Calu3 (cell line): ENCODE measurements around the gene UCN2. TPM values are rescaled to one million over a fixed set of nuclear protein-coding genes. Genes with fewer than 3 reads are reported as not detected.

Experiments used
- BruUV-seq: library from RNA; stranded (reverse); fragments of 400-500 nt; replicated peaks from 2 replicates; lab custom pipeline; 2021; lab: Mats Ljungman, UMichigan
- CTCF ChIA-PET: fragments of 300-600 bp; sonication (Branson Sonifier 250); formaldehyde crosslinking; loops from one replicate; lab custom pipeline; 2022; ENCODE audit warnings: antibody characterized with exemption; lab: Charles Lee
- DNase-seq: peaks from one replicate; pipeline ENCODE4 v3.0.0; 2022
- H3K27ac Mint-ChIP-seq: one replicate; pipeline ENCODE4 v1.8.0; 2022; ENCODE audit warnings: mixed read lengths; ENCODE audit not compliant: unreplicated experiment
- H3K27me3 Mint-ChIP-seq: one replicate; pipeline ENCODE4 v1.8.0; 2022; ENCODE audit warnings: mixed read lengths; ENCODE audit not compliant: unreplicated experiment
- H3K36me3 Mint-ChIP-seq: one replicate; pipeline ENCODE4 v1.8.0; 2022; ENCODE audit warnings: mild to moderate bottlenecking, moderate library complexity, mixed read lengths; ENCODE audit not compliant: insufficient read depth, unreplicated experiment
- H3K4me1 Mint-ChIP-seq: one replicate; pipeline ENCODE4 v1.8.0; 2022; ENCODE audit warnings: mild to moderate bottlenecking, low read depth, mixed read lengths; ENCODE audit not compliant: unreplicated experiment
- H3K4me3 Mint-ChIP-seq: one replicate; pipeline ENCODE4 v1.8.0; 2022; ENCODE audit warnings: mild to moderate bottlenecking, low read depth, moderate library complexity, mixed read lengths; ENCODE audit not compliant: unreplicated experiment
- H3K9me3 Mint-ChIP-seq: one replicate; pipeline ENCODE4 v1.8.0; 2022; ENCODE audit warnings: low read depth, mixed read lengths; ENCODE audit not compliant: unreplicated experiment
- CTCF ChIP-seq: fragments of 200-600 bp; IDR thresholded peaks from one replicate; pipeline ENCODE4 v1.8.0; 2022; ENCODE audit warnings: antibody characterized with exemption; ENCODE audit not compliant: unreplicated experiment
- intact Hi-C: fragments of 100-400 bp; cut with micrococcal nuclease; formaldehyde crosslinking; loops from one replicate; pipeline ENCODE4 v1.10.0; 2022; ENCODE audit not compliant: unreplicated experiment
- total RNA-seq: library from RNA; stranded (reverse); gene quantifications from 2 replicates; pipeline ENCODE4 v1.2.3, GENCODE V29; 2022

The UCN2 gene
- total RNA-seq, 1 experiment from 2014 or later = 0.94 TPM

GRCh38 chr3:48548126-48548525, 15.5 kb downstream of the UCN2 start:
- intact Hi-C loops = loop anchor here (1.0 to 2.0 kb wide), 2 partner anchors 83 to 275 kb away; no protein-coding TSS in a partner anchor
- CTCF ChIA-PET = interaction anchor here (1.1 to 1.4 kb wide), 2 partner anchors 75 to 147 kb away, joined by 6 to 7 read pairs; no protein-coding TSS in a partner anchor

GRCh38 chr3:48546203-48546829, 17.3 kb downstream of the UCN2 start:
- Mint-ChIP-seq H3K9me3 (no peaks in the 10 kb centered on the region), H3K4me1 (no peaks in the 10 kb centered on the region), H3K27ac (no peak overlapping the region), H3K36me3 (no peaks in the 10 kb centered on the region), H3K4me3 (no peak overlapping the region), H3K27me3 (no peaks in the 10 kb centered on the region)
- DNase-seq = no peak
- no peak for TF ChIP-seq CTCF
- intact Hi-C loops = no loop called here
- CTCF ChIA-PET = interaction anchor here (0.6 kb wide), 1 partner anchor 110 kb away, joined by 3 read pairs; no protein-coding TSS in a partner anchor
- no TSS peak for BruUV-seq

More at GRCh38 chr3:48548126-48548525, 15.5 kb downstream of the UCN2 start:
- no peak overlapping the region for H3K4me3 Mint-ChIP-seq
- BruUV-seq = no TSS peak
- H3K27me3 Mint-ChIP-seq = no peaks in the 10 kb centered on the region
- H3K36me3 Mint-ChIP-seq = no peaks in the 10 kb centered on the region
- no peaks in the 10 kb centered on the region for H3K4me1 Mint-ChIP-seq
- TF ChIP-seq CTCF = no peak
- no peaks in the 10 kb centered on the region for H3K9me3 Mint-ChIP-seq
- DNase-seq = no peak
- no peak overlapping the region for H3K27ac Mint-ChIP-seq

- Mint-ChIP-seq H3K27ac (no peak overlapping the region), H3K9me3 (no peaks in the 10 kb centered on the region)
- CTCF ChIA-PET = interaction anchor here (0.7 kb wide), 1 partner anchor 25 kb away, joined by 4 read pairs; no protein-coding TSS in a partner anchor
Measured at GRCh38 chr3:48544141-48544540, 19.4 kb downstream of the UCN2 start.

GRCh38 chr3:48543271-48543866, 20.2 kb downstream of the UCN2 start:
- H3K27ac Mint-ChIP-seq = no peak overlapping the region

More at GRCh38 chr3:48544141-48544540, 19.4 kb downstream of the UCN2 start:
- Mint-ChIP-seq H3K36me3 (no peaks in the 10 kb centered on the region), H3K4me3 (no peak overlapping the region), H3K27me3 (no peaks in the 10 kb centered on the region), H3K4me1 (no peaks in the 10 kb centered on the region)
- DNase-seq = no peak
- no peak for TF ChIP-seq CTCF
- no TSS peak for BruUV-seq
- intact Hi-C loops = no loop called here

More at GRCh38 chr3:48543271-48543866, 20.2 kb downstream of the UCN2 start:
- TF ChIP-seq CTCF = no peak
- CTCF ChIA-PET = interaction anchor here (1.6 kb wide), 1 partner anchor 8 kb away, joined by 5 read pairs; no protein-coding TSS in a partner anchor
- intact Hi-C loops = no loop called here
- H3K4me3 Mint-ChIP-seq = no peak overlapping the region
- H3K9me3 Mint-ChIP-seq = no peaks in the 10 kb centered on the region
- no peaks in the 10 kb centered on the region for H3K36me3 Mint-ChIP-seq
- BruUV-seq = no TSS peak
- H3K4me1 Mint-ChIP-seq = no peaks in the 10 kb centered on the region
- H3K27me3 Mint-ChIP-seq = no peaks in the 10 kb centered on the region
- no peak for DNase-seq
